ENCODE data around the gene COX10.
"Not testable (repeated sequence)": the region's sequence is repeated elsewhere in the genome, so short reads cannot be mapped to it uniquely, and the experiment has no call there.

COX10 gene
- total RNA-seq = 5.9 to 22.0 (median 15.0) reads per million in 17 experiments

DNA sequence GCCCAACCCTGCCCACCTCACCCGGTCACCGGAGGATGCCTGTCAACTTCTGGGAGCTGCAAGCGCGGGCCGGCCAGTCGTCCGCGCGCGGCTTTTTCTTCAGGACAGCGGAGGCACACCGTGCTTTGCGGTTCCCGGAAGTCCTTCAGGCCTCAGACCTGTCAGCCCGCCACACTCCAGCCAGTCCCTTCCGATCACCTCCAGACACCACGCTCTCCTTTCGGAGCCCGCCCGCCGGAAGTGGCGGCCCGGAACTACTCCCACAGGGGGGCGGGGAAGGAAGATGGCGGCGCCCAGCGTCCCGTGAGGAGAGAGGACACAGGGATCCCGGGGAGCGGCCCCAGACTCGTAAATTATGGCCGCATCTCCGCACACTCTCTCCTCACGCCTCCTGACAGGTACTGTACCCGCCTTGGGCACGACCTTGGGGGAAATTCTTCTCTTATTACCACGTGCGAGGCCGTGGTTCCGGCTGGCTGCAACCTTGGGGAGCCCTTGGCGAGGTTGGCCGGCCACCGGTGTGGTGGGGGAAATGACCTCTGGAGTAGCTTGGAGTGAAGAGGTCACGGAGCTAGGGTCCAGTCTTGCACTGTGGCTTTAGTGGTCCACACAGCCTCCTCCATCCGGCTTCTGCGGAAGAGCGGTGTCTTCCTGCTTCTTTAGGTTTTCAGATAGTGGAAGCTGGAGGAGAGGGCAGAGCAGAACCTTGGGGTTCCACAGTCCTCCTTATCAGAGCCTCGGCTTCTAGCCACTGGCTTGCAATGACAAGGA is at the start of gene COX10:
Gene COX10 (plus strand): TSS at position 254 of the 771 bp plus-strand sequence. CDS start 102 bp downstream, at position 356.
- peak; percentile 88 to 94 (median 92) for DNase-seq

DNA sequence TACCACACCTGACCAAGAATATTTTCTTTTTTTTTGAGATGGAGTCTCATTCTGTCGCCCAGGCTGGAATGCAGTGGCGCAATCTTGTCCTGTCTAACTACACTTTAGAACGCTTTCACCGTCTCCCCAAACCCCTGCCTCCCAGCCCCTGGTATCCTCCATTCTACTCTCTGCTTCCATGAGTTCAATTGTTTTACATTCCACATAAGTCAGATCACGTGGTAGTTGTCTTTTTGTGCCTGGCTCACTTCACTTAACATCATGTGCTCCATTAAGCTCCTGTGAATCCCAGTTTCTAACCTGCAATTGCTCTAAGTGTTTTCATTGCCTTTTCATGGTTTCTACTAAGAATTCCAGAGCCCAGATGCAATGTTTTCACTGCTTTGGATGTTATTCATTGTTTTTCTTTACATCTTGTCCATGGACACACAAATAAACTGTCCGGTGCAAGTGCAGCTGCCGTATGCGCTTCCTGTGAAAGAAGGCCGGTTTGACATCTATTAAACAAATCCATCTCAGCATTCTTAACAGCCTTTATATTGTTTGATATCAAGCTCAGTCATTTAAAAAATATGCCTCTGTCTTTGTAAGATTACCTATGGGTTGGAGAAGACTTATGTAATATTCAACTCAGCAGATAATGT is 47.5 kb upstream of the COX10 start:
- not testable (repeated sequence) for DNase-seq

DNA sequence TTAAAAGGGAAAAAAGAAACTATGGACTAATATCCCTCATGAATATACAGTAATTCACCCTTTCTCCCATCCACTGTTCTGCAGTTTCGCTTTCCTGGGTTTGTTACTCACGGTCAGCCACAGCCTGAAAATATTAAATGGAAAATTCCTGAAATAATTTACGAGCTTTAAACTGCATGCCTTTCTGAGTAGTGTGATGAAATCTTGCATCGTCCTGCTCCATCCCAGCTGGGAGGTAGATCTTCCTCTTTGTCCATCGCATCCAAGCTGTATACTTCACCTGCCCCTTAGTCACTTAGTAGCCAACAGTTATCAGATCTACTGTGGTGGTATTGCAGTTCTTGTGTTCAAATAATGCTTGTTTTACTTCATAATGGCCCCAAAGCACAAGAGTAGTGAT is 39.5 kb upstream of the COX10 start:
- DNase-seq = not testable (repeated sequence)

DNA sequence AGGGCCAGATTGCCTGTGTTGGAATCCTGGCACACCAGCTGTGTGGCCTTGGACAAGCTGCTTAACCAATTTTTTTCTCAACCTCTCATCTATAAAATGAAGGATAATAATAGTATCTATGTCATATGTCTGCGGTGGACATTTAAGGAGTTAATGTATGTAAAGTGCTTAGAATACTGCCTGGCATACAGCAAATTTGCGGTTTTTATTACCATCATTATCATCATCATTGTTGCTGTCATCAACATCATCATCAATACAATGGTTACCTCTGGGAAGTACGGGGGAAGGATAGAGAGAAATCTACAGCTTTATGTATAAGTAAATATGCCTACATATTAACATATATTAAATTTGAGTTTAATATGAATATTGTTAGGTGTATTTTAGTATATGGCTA is 37.1 kb upstream of the COX10 start:
- no peak for DNase-seq

DNA sequence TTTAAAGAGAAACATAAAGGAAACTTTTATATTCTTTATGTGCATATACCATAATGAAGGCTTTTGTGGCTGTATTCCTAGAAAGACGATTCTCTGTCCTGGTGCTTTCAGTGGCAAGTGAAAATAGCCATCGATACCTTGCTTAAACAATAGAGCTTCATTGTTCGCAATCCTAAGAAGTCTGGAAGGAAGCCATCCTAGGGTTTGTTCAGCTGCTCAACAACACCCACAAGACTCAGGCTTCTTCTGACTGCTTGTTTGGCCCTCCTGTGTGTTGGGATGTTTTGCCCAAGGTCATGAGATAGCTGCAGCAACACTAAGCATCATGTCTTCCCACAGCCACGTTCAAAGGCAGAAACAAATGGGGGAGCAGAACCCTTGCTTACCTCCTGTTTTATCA is 36.1 kb upstream of the COX10 start:
- DNase-seq = no peak

DNA sequence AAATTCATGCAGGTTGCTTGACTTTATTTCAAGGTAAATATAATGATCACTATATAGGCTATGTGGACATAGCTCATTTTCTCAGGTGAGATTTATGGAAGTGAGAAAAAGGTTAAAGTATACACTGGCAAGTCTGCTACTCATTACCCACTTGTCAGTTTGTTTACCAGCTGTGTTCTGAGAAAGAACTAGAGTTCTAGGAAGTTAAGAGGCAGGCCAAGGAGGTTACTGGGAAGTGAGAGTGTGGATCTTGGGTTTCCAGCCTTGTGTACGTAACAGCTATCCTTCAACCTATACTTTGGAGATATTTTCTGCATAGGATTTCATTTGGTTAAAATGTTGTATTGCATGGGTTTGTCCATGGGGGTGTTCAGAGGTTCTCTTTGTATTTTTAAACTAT is 31.9 kb upstream of the COX10 start:
- DNase-seq = no peak

DNA sequence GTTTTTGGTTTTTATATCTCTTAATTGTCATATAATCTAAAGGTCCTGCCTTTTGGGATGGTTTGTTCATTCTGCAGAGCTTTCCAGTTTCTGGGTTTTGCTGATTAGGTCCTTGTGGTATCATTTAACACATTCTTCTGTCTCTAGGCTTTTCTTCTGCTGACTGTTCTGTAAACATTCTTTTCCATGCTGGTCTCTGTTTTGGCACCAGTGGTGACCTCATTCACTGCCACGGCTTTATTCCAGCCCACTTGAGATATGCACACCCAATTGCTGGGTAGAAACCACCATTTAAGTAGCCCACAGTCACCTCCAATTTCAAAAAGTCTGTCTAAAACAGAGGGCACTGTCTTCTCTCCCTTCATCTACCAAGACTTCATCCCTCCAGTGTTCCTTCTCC is 31.1 kb upstream of the COX10 start:
- DNase-seq = no peak

DNA sequence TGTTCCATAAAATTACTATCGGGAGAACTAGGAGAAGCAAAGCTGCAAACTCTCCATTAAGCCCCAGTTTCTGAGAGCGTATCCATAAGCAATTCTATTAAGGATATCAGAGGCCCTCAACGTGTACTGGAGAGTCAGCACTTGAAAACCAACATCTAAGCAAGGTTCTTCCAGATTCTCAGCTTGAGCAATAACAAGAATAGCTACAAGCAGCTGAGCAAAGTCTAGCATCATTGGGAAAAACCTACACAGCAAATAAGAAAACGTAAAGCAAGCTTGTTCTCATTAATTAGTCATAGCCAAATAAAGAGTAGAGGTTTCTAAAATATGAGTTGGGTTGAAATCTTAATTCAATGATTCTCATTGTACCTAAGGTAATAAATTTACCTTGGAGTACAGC is 26.9 kb upstream of the COX10 start:
- DNase-seq = no peak

DNA sequence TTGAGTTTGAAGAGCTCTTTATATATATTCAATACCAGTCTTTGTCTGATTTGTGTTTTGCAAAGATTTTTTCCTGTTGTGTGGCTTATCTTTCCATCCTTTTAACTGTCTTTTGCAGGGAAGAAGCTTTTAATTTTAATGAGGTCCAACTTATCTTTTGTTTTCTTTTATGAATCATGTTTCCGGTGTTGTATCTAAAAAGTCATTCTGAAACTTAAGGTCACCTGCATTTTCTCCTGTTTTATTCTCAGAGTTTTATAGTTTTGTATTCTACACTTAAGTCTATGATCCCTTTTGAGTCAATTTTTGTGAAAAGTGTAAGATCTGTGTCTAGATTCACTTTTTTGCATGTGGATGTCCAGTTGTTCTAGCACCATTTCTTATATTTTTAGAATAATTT is 24.6 kb upstream of the COX10 start:
- DNase-seq = no peak

DNA sequence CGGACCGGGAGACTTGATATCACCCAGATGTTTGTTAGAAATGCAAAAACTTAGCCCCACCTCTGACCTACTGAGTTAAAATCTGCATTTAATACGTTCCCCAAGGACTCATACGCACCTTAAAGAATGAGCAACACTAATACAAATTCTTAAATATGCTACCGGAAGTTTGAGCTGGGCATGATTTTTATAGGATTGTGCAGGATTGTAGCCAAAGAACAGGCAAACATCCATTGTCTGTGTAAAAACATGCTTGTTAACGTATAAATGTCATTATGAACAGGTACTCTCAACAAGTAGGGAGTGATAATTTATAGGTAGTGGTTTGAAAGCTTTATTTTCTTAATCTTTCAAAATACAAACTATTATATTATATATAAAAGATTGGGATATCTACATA is 22.3 kb upstream of the COX10 start:
- DNase-seq = no peak

DNA sequence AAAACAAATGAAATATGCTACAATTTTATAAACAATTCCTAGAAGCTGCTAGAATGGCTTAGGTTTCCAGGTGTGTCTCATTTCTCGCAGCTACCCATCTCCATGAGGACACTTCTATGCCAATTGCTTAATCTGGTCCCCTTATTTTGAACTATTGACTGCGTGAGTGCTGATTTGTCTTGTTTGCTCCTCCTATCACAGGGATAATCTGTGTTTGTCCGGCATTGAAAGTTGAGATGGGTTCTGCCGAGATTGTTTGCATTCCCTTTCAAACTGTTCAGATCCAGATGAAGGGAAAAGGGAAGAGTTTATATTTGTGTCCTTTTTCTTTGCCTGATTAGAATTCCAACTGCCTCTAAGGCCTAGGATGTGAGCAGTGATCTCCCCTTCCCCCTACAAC is 21.7 kb upstream of the COX10 start:
- DNase-seq = no peak

DNA sequence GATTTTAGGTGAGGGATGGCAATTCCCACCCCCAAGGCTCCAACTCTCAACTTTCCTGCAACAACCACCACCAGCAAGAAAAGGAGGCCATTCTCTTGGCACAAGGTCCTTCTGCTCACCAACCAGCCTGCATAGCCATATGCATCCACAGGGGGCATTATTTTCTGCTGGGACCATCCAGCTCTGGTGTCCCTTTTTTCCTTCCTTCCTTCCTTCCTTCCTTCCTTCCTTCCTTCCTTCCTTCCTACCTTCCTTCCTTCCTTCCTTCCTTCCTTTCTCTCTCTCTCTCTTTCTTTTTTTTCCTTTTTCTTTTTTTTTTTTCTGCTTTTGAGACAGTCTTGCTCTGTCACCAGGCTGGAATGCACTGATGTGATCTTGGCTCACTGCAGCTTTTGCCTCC is 21.1 kb upstream of the COX10 start:
- peak in 1 of 4 experiments; percentile 12 for DNase-seq

DNA sequence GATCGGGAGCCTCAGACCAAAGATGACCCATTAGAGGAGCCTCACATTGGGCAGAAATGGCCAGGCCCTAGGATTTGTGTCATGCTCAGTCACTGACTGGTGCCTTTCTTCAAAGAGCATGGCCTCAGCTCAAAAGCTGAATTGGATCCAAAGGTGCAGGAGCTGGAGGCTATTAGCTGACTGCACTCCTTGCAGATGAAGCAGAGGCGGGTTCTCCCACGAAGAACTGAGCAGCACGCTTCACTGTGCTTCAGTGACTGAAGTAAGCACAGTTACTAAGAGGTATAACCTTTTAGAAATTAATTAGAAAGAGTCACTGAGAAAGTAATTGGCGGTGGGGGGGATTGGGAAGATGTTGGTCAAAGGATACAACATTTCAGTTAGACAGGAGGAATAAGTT is 18.7 kb upstream of the COX10 start:
- no peak for DNase-seq

DNA sequence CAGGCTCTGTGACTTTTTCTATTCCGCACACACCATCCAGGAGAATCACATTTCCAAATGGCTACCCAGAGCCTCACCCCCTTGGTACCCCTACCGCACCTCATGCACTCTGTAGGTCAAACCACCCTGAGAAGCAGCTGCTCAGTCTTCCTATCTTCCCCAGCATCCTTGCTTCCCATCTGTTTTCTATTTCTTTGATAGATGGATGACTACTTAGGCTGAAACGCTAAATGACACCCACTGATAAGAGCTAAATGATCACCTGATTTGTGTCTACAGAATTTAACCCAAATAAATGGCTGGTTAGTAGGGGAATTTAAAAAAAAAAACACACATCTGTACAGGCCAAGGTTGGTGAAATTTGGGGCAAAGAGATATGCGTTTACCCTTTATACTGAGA is 17.6 kb upstream of the COX10 start:
- no peak for DNase-seq

DNA sequence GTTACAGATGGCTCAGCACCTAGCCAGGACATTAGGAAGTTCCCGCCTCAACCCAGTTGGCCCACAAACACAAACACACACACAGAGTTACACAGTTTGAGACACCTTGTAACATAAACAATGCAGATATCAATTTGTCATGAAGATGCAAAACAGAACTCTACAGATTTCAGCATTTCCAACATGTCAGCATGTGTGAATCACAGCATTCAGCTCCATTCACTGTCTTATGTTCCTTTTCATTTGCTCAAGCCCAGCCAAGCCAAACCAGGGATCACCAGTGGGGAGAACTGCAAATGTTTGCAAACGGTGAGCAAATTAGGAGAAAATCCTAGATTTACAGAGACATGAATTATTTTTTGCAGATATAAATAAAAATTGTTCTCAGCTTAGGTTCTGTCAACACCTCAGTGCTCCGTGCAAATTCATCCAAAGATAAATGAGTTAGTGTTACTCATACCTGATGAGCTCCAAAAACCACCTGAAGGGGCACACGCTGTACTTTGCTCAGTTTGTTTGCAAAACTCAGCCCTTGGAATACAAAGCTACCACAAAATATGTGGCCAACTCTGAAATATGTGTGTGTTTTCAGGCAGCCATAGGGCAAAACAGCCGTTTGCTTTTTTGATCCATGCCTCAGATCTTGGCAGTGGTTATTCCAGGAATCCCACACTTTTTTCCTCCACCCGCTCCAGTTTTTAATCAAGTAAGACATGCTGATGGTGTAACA is 16.3 kb upstream of the COX10 start:
- no peak for DNase-seq

DNA sequence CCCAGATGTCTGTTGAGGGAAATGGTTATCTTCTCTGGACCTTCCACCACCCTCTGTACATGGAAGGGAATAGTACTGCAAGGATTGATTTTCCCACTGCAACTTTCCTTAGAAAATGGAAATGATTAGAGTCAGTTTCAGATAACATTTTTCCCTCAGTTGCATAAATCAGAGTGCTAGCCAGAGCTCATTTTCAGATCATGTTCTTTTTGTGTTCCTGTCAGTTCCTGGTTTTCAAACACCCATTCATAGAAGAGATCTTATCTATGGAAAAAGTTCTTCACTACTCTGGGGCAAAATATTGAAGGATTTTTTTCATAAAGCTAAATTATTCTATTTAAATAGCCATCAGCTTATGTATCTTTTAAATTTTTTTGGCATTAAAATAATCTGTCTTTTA is 11.7 kb upstream of the COX10 start:
- DNase-seq = no peak

DNA sequence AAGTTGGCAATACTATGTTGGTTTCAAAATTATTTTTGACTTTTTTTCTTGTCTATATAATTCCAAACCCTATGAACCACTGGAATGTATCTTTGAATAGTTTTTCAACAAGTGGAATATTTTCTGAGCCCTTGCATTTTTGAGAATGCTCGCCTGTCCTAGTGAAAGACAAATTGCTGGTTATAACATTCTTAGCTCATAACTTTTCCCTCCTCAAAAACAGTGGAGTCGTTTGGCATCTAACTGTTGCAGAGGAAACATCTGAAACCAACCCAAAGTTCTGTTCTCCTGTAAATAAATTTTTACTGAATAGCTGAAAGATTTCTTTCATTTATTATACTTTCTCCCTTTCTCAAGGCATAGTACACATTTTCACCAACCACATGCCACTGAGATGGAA is 11.3 kb upstream of the COX10 start:
- no peak for DNase-seq

DNA sequence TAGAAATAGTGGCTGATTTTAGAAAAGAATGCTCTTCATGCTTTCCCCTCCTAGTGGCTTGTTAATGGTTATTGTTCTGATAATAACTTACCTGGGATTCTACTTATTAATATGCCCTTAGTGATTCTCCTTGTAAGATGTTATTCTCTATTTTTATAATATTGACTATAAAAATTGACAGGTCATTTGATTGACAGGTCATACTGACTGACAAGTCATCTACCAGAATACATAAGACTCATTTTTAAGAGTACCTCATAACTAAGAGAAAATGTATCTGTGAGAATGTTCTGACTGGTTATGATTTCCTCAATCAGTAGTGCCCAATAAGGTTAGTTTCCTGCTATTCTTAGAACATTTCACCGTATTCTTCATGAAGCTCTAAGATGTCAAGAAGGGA is 8.6 kb upstream of the COX10 start:
- no peak for DNase-seq

DNA sequence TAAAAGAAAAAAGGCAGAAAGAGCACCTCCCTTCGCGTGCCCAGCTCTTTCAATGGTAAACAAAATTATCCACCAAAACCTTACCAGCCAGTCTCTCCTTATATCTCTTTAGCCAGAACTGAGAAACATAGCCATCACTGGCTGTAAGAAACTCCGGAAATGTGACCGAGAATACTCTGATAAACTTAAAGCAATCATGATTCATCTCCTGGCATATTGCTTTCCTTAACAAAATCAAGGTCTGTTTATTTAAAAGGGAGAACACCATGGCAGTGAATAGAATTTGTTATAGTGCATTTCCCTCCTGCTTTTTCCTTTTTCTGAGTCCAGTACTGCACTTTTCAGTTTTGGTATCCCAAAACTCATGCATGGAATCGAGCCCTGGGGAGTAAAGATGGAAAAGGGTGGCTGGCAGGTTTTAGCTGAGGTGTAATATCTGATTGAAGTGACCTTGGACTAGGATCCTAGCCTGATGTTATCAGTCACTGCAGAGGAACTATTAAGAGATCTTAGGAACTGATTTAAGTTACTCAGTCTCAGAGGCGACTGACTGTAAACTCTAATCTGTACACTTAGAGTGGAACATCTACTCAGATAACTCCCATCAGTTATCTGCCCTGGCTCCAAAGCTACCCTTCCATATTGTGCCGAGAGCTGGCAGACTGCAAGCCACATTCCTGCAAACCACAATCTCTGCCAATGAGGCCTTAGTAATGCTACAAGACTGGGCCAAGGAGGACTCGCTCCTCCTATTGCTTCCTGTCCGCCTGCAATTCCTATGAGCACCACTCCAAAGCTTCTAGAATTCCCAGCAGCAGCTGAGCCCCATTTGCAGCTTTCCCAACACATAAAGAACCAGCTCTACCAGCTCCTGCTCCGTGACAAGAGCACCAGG is 7.4 kb upstream of the COX10 start:
- DNase-seq = no peak

DNA sequence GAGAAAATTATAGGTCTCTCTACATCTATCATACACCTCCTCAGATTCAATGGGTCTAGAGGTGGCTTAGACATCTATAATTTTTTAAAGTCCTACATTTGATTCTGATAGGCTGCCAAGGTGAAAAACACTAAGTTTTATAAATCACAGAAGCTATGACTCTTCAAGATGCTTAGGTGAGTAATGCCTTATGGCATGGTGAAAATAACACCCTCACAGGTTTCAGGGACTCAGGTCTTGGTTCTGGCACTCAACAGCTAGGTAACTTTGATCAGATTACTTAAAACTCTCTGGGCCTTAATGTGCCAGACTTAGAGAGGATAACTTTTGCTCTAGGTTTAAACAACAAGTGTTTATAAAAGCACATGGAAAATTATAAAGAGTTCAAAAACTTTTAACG is 2.0 kb upstream of the COX10 start:
- DNase-seq = no peak

DNA sequence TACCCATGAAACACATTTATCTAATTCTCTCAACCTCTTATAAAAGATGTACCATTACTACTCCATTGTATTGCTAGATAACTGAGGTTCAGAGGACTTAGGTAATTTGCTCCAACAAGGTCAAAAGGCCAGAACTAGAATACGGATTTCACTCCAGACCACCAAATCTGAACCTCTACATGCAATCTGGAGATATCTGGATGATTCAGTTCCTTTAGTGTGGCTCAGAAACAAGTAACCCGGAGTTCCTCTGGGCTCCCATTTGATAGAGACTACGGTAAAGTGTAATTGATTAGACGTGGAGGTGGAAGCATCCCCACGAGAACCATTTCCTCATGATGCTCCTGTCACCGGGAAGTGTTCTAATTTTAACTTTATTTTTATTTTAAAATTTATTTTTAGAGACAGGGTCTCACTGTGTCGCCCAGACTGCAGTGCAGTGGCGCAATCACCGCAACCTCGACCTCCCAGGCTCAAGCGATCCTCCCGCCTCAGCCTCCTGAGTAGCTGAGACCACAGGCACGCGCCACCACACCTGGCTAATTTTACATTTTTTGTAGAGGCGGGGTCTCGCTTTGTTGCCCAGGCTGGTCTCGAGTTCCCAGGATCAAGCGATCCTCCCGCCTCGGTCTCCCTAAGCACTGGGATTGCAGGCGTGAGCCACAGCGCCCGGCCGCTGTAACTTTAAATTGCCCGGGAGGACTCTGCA is 608 bp upstream of the COX10 start:
- no peak for DNase-seq

Data from suppressor macrophage (primary cell).